GM18873 (cell line): Measurements from ENCODE around the gene KCNIP3.
"Not testable (repeated sequence)": the region's sequence is repeated elsewhere in the genome, so short reads cannot be mapped to it uniquely, and the experiment has no call there.

ENCODE experiments used
- ATAC-seq: cut with Tn5 transposase; IDR thresholded peaks from one replicate; pipeline ENCODE4 v1.9.1; 2021; ENCODE audit warnings: mild to moderate bottlenecking, moderate library complexity, moderate number of reproducible peaks; ENCODE audit not compliant: unreplicated experiment, low FRiP score

KCNIP3 gene

GRCh38 chr2:95393901-95394300 lies 96.8 kb downstream of the KCNIP3 start:
- no peak for ATAC-seq

GRCh38 chr2:95399061-95399460 lies 101.9 kb downstream of the KCNIP3 start:
- no peak for ATAC-seq

- no peak for ATAC-seq
Measured at GRCh38 chr2:95401480-95401879, 104.3 kb downstream of the KCNIP3 start.

GRCh38 chr2:95402004-95402369 lies 104.8 kb downstream of the KCNIP3 start:
- not testable (repeated sequence) for ATAC-seq

- ATAC-seq: peak; percentile 90
Measured at GRCh38 chr2:95402370-95403203, 105.4 kb downstream of the KCNIP3 start, which contains the start of gene FAHD2A. FAHD2A (plus strand) TSS chr2:95402708; CDS start chr2:95405559, 2,851 bp downstream.

GRCh38 chr2:95403204-95403721 lies 106.1 kb downstream of the KCNIP3 start:
- peak; percentile 19 for ATAC-seq

GRCh38 chr2:95403824-95404223 lies 106.7 kb downstream of the KCNIP3 start:
- ATAC-seq: not testable (repeated sequence)

- not testable (repeated sequence) for ATAC-seq
Measured at GRCh38 chr2:95404676-95405075, 107.5 kb downstream of the KCNIP3 start.

GRCh38 chr2:95411239-95411638 lies 114.1 kb downstream of the KCNIP3 start:
- ATAC-seq: not testable (repeated sequence)

- not testable (repeated sequence) for ATAC-seq
Measured at GRCh38 chr2:95414015-95414594, 117.0 kb downstream of the KCNIP3 start.

GRCh38 chr2:95415138-95415537 lies 118.0 kb downstream of the KCNIP3 start:
- ATAC-seq: not testable (repeated sequence)

- not testable (repeated sequence) for ATAC-seq
Measured at GRCh38 chr2:95415561-95415960, 118.4 kb downstream of the KCNIP3 start.

GRCh38 chr2:95427196-95427867 lies 130.2 kb downstream of the KCNIP3 start:
- not testable (repeated sequence) for ATAC-seq

- not testable (repeated sequence) for ATAC-seq
Measured at GRCh38 chr2:95429748-95430467, 132.8 kb downstream of the KCNIP3 start.

GRCh38 chr2:95433373-95433772 lies 136.2 kb downstream of the KCNIP3 start:
- ATAC-seq: not testable (repeated sequence)

- not testable (repeated sequence) for ATAC-seq
Measured at GRCh38 chr2:95433973-95434372, 136.8 kb downstream of the KCNIP3 start.

- not testable (repeated sequence) for ATAC-seq
Measured at GRCh38 chr2:95434507-95435076, 137.4 kb downstream of the KCNIP3 start.

- ATAC-seq: not testable (repeated sequence)
Measured at GRCh38 chr2:95435162-95435871, 138.2 kb downstream of the KCNIP3 start.
